Brain microvascular endothelial cell (primary cell): ENCODE results near the gene STK39.
"Not testable (repeated sequence)": the region's sequence is repeated elsewhere in the genome, so short reads cannot be mapped to it uniquely, and the experiment has no call there.

Experiments used
- DNase-seq: peaks from one replicate; pipeline ENCODE4 v3.0.0-alpha.2; 2020
- H3K27ac ChIP-seq: fragments of 250-450 bp; sonication (Bioruptor Pico); 2 replicates; pipeline ENCODE4 v1.5.1; 2020; ENCODE audit warnings: mild to moderate bottlenecking, moderate library complexity
- H3K27me3 ChIP-seq: fragments of 250-450 bp; sonication (Bioruptor Pico); replicated peaks from 2 replicates; pipeline ENCODE4 v1.5.1; 2020; ENCODE audit warnings: mild to moderate bottlenecking
- H3K36me3 ChIP-seq: fragments of 250-450 bp; sonication (Bioruptor Pico); replicated peaks from 2 replicates; pipeline ENCODE4 v1.5.1; 2020; ENCODE audit warnings: mild to moderate bottlenecking
- H3K4me3 ChIP-seq: 2 replicates; pipeline ENCODE4 v1.5.1; 2011; ENCODE audit warnings: low read depth, mild to moderate bottlenecking, control low read depth, low read length, moderate library complexity
- in situ Hi-C: cut with HindIII; loops from 2 replicates; pipeline ENCODE4 v1.10.0; 2017; ENCODE audit warnings: low sequenced_read_pairs, low pct_ligation_motif_present
- TF ChIP-seq, protein P1 (sequence below): IDR thresholded peaks from 2 replicates; pipeline ENCODE4 v1.5.1; 2011; ENCODE audit warnings: low read depth, mild to moderate bottlenecking, moderate library complexity, low read length, control low read depth, inconsistent platforms; ENCODE audit errors: missing control alignments

Gene STK39

DNA sequence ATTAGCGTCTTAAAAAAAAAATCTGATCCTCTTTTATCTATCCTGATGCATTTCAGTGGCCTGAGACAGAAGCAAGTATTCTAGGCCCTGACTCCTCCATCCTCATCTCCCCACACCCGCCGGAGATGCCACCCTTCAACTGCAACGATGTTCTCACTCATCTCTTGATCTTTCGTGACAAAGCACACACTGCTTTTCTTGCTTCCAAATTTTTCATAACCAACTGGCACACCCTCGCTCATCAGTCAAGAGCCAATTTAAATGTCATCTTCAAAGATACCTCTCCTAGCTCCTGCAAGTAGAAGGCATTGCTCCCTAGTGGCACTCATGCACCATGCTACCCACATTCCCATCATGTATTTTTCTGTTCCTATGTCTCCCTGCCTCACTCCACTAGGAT lies 115.0 kb downstream of the STK39 start:
- Histone ChIP-seq H3K36me3 (peaks cover 6% of the 10 kb centered on the region), H3K27me3 (no peaks in the 10 kb centered on the region), H3K4me3 (no peak overlapping the region), H3K27ac (no peak overlapping the region)
- no peak for DNase-seq
- in situ Hi-C loops, result no loop called here
- TF ChIP-seq, protein P1, sequence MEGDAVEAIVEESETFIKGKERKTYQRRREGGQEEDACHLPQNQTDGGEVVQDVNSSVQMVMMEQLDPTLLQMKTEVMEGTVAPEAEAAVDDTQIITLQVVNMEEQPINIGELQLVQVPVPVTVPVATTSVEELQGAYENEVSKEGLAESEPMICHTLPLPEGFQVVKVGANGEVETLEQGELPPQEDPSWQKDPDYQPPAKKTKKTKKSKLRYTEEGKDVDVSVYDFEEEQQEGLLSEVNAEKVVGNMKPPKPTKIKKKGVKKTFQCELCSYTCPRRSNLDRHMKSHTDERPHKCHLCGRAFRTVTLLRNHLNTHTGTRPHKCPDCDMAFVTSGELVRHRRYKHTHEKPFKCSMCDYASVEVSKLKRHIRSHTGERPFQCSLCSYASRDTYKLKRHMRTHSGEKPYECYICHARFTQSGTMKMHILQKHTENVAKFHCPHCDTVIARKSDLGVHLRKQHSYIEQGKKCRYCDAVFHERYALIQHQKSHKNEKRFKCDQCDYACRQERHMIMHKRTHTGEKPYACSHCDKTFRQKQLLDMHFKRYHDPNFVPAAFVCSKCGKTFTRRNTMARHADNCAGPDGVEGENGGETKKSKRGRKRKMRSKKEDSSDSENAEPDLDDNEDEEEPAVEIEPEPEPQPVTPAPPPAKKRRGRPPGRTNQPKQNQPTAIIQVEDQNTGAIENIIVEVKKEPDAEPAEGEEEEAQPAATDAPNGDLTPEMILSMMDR, result no peak

GRCh38 chr2:168130346-168130745 lies 117.0 kb downstream of the STK39 start:
- Histone ChIP-seq H3K36me3 (peaks cover 6% of the 10 kb centered on the region), H3K4me3 (no peak overlapping the region), H3K27me3 (no peaks in the 10 kb centered on the region), H3K27ac (no peak overlapping the region)
- in situ Hi-C loops, result no loop called here
- TF ChIP-seq, protein P1, result no peak
- no peak for DNase-seq

GRCh38 chr2:168127371-168127770 lies 120.0 kb downstream of the STK39 start:
- in situ Hi-C loops, result no loop called here
- TF ChIP-seq, protein P1, result no peak
- DNase-seq, result no peak
- Histone ChIP-seq H3K27me3 (no peaks in the 10 kb centered on the region), H3K4me3 (no peak overlapping the region), H3K27ac (no peak overlapping the region), H3K36me3 (peaks cover 4% of the 10 kb centered on the region)

- H3K27ac ChIP-seq, in situ Hi-C loops, H3K27me3 ChIP-seq, DNase-seq, H3K4me3 ChIP-seq, H3K36me3 ChIP-seq: not testable (repeated sequence)
Observed at GRCh38 chr2:168122210-168122609, 125.2 kb downstream of the STK39 start.

GRCh38 chr2:168120730-168121129 lies 126.7 kb downstream of the STK39 start:
- TF ChIP-seq, protein P1, result no peak
- Histone ChIP-seq H3K27me3 (no peaks in the 10 kb centered on the region), H3K4me3 (no peak overlapping the region), H3K27ac (no peak overlapping the region), H3K36me3 (peaks cover 5% of the 10 kb centered on the region)
- DNase-seq, result no peak
- in situ Hi-C loops, result no loop called here

DNA sequence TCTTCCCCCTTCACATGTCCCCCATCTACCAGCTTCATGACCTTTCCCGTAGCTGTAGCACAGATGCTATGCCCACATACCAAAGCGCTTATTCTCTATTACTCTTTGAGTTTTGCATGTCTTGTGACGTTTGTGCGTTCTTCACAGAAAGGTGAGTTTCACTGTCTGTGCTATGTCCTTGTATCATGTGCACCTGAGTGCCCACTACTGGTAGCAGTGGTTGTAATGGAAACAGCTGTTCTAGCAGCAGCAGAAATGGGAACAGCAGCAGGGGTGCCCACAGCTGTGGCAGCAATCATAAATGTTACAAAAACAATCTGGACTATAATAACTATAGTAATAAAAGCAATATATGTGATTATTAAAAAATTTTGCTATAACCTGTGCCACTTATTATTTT lies 127.1 kb downstream of the STK39 start:
- Histone ChIP-seq H3K36me3 (peaks cover 5% of the 10 kb centered on the region), H3K27ac (no peak overlapping the region), H3K4me3 (no peak overlapping the region), H3K27me3 (no peaks in the 10 kb centered on the region)
- in situ Hi-C loops, result no loop called here
- no peak for DNase-seq
- TF ChIP-seq, protein P1, result peak; percentile 25
